ENCODE results near the gene NUB1.

DNA sequence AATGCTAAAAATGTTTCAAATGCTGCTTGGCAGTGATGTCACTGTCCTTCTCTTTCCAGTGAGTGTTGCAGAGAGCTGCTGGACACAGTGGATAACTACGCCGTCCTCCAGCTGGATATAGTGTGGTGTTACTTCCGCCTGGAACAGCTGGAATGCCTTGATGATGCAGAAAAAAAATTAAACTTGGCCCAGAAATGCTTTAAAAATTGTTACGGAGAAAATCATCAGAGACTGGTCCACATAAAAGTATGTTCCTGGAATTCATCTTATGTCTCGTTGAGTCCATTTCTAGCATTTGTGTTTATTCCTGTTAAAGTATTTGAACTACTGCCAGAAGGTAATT lies 25.2 kb downstream of the NUB1 start:
- TF ChIP-seq POLR2A (IDR thresholded peaks at IDR 0.05), result no peak
- TF ChIP-seq, protein P1, sequence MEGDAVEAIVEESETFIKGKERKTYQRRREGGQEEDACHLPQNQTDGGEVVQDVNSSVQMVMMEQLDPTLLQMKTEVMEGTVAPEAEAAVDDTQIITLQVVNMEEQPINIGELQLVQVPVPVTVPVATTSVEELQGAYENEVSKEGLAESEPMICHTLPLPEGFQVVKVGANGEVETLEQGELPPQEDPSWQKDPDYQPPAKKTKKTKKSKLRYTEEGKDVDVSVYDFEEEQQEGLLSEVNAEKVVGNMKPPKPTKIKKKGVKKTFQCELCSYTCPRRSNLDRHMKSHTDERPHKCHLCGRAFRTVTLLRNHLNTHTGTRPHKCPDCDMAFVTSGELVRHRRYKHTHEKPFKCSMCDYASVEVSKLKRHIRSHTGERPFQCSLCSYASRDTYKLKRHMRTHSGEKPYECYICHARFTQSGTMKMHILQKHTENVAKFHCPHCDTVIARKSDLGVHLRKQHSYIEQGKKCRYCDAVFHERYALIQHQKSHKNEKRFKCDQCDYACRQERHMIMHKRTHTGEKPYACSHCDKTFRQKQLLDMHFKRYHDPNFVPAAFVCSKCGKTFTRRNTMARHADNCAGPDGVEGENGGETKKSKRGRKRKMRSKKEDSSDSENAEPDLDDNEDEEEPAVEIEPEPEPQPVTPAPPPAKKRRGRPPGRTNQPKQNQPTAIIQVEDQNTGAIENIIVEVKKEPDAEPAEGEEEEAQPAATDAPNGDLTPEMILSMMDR (IDR thresholded peaks at IDR 0.05), result no peak
